KBM-7 (cell line): ENCODE data around the gene OTOGL.
"Not testable (repeated sequence)": the region's sequence is repeated elsewhere in the genome, so short reads cannot be mapped to it uniquely, and the experiment has no call there.

Source experiments
- DNase-seq: peaks from one replicate; pipeline ENCODE4 v3.0.0-alpha.2; 2015
- in situ Hi-C: fragments of 300-500 bp; cut with MboI; formaldehyde crosslinking; loops from 2 replicates; pipeline ENCODE4 v1.14.3; 2020; ENCODE audit warnings: low sequenced_read_pairs, low pct_unique_long_range_greater_than_20kb, mixed read lengths

Gene OTOGL

DNA sequence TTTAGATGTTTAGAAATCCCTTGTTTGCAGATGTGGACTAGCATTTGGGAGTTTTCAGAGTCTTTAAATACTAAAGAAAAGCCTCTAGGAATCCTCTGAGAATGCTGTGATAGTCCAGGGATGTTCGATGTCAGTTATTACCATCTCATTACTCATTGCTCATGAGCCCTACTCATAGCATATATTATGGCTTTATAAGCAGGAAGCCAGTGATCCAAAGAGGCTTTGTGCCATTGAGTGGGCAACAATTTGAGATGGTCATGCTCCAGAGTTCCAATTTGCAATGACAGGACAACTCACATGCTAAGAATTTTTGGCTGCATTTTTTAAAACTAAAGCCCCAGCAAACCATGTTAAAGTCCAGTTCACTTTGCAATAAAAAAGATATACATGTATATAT is 163.0 kb downstream of the OTOGL start:
- in situ Hi-C loops = no loop called here
- DNase-seq = no peak

DNA sequence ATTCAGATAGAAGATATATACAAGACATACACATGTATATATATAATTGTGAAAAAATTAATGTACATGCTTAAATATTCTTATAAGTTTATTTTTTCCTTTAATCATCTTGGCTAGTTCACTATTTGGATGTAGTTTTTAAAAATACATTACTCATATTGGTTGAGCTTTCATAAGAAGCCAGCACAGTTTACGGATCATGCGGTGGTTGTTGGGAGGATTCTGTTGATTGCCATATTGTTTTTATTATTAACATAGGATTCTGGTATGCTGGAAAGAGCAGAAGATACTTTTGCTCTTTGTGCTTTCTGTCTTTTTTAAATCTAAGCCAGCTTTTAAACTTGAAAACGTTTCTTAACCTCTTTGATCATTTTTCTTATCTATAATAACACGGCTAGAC is 163.4 kb downstream of the OTOGL start:
- no peak for DNase-seq
- in situ Hi-C loops = no loop called here

DNA sequence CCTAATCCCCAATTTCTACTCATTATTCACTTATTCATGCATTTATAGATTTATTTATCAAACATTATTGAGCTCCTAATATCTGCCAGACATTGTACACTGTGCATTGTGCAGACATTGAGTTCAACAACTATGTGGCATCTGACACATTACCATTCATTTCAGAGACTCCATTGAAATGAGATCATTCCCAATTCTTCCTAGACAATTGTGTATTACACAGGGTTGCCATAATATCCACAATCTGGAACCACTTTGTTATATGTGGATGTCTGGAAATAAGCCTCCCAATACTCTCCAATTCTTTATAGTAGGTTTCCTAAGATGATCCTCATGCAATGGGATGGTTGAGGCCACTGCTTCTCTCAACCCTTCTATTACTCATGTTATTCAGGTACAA is 165.0 kb downstream of the OTOGL start:
- DNase-seq = no peak
- in situ Hi-C loops = no loop called here

DNA sequence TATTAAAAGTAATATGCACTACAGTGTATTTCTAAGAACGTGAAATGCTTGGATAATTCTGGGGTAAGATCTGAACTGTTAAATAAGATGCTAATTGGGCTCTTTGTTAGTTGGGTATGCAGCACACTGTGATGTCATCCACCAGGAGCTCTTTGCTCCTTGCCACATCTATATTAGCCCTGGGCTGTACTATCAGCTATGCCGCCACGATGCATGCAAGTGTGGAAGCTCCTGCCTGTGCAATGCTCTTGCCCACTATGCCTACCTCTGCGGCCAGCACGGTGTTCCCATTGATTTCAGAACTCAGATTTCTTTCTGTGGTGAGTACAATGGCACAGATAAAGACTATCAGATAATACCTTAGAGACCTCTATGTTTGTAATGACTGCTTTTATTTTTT is 165.6 kb downstream of the OTOGL start:
- in situ Hi-C loops = no loop called here
- no peak for DNase-seq

DNA sequence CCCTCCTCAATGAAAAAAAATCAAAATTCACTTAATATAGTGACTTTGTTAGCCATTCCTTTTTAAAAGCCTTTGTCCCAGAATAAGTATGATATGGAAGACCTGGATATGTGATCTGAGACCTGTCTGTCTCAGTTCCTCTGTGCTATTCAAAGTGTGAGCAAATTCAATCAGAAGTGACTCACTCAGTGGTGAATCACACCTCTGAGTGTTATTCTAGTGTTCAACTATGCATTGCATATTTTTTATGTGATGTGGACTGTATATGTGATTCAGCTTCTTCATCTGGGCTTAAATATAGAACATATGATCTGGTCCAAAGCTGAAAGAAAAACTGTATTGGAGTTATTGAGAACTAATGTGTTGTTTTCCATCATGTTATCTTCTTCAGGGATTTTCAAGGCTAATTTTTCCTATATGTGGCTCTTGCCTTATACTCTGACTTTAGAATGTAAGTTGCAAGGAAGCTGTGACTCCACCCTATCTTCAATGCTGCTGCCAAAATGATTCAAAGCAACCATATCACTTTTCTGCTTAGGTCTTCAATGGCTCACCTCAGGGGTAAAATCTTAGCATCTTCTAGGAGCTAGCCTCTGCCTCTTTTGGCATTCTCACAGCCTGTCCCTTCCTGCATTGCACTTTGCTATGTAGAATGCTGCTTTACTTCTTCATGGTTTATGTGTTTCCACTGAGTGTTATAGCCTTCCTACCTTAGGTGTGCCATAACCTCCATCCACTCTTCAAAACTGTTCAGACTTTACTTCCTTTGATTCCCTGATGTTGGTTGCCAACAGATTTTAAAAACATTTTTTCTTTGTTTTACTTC is 169.8 kb downstream of the OTOGL start:
- in situ Hi-C loops = no loop called here

DNA sequence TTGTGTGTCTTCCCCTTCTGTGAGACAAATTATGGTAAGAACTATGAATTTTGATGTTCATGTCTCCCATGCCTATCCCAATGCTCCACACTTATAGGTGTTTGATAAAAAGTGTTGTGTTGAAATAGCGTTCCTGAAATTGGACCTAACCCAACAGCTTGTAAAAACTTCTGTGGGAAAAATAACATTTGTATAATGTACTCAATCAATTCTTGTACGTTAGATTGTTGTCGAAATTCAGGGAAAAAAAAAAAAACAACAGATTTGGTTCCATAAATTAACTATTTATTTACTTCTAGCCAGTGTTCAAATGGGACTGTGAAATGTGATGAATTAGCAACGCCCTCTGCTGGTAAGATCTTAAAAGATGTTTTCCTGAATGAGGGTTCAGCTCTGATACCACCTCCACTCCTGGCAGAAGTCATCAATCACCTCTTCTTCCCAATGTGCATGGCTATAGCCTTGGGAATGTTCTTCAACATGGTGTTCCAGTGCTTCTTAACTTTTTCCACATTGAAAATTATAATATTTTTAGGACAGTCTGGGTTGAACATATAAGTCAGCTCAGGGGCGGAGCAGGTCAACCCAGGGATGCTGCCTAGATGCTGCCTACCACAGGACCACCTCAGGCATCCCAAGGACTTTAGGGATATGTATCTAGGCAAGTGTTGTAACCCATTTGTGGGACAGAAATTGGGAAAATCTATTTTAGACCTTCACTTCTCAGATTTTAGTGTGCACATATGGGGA is 170.6 kb downstream of the OTOGL start:
- peak; percentile 51 for DNase-seq
- in situ Hi-C loops = no loop called here

More for the DNA sequence above, 169.8 kb downstream of the OTOGL start:
- DNase-seq = no peak

DNA sequence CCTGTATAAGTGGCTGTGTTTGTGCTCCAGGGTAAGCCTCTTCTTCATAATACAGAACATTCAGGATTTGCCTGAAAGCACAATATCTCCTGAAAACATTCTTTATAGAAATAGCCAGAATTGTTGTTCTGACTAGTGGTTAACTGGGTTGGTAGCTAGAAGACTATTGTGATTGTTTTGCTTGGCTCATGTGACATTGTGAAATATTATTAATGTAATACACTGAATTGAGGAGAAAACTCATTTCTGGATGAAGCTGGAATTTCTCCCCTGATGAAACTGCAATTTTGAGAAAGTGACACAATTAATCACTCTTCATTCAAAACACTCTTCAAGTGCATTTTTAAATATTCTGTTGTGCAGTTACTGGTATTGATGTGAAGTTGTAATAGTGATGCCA is 172.4 kb downstream of the OTOGL start:
- in situ Hi-C loops = no loop called here
- DNase-seq = no peak

DNA sequence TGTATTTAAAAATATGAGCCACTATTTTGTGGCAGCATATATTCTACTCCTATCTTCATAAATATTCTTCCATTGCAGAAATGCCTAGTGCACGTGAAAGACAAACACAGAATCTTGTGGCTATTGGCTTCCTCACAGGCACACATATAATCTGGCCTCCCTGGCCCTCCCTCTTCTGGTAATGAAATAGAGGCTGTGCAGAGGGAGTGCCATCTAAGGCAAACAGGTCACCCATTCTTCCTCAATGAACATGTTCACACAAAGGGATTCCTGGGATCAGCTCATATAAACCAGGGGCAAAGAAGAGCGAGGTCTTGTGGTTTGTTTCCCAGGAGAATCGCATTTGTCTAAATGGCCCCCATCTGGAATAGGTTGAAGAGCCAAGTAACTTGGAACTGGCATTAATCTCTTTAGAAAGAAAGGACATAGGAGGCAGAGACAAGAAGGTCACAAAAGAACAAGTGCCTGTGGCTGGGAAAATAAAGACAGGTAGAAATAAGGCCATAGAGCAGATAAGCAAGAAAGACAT is 173.1 kb downstream of the OTOGL start:
- in situ Hi-C loops = no loop called here
- DNase-seq = no peak

DNA sequence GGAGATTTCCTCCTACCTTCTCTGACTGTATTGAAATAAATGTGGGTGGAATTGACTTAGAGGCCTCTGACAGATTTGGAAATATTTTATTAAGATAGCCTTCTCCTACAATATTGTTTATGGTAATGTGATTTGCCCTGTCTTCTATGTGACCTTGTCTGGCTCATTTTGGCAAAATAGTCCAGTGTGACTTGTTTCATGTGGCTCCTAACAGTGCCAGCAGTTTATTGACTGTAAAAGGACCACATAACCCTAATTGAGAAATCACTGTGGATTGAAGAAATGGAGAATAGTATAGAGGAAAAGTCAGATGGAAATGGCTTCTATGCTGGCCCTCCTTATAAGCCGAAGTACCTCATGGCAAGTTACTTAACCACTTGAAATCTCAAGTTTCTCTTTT is 173.8 kb downstream of the OTOGL start:
- in situ Hi-C loops = no loop called here

DNA sequence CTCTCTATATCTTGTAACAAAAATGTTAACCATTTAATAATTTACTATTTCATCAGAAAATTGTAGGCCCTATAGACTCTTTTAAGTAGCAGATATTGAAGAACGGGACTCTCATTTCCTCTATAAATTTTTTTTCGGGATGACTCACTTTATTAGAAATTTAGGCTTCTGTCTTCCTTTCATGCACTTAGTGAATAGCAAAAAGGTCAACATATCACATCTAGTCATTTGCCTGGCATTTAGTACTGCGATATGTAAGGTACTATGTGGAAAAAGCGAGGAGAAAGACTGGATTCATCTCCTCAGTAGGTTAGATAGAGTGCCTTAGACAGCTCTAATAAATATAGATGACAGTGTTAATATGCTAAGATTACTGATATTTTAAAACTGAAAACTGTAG is 178.4 kb downstream of the OTOGL start:
- DNase-seq = no peak
- in situ Hi-C loops = no loop called here

More for the DNA sequence above, 173.8 kb downstream of the OTOGL start:
- no peak for DNase-seq

DNA sequence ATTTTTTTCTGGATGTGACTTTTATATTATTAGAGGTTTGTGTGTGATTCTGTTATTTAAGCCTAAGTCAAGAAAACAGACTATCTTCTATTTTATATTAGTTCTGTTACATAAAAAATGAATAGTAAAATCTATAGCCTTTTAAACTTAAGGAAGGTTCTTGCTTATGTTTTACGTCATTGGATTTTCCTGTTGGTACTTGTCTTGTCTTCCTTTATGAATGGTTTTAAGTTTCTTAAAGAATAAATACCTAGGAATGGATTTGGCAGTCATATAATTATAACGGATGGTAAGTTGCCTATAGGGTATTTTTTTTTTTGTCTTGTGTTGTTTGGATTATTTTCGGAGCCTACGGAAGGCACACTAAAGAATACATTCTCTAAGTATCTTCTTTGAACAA is 182.9 kb downstream of the OTOGL start:
- DNase-seq = no peak
- in situ Hi-C loops = no loop called here

DNA sequence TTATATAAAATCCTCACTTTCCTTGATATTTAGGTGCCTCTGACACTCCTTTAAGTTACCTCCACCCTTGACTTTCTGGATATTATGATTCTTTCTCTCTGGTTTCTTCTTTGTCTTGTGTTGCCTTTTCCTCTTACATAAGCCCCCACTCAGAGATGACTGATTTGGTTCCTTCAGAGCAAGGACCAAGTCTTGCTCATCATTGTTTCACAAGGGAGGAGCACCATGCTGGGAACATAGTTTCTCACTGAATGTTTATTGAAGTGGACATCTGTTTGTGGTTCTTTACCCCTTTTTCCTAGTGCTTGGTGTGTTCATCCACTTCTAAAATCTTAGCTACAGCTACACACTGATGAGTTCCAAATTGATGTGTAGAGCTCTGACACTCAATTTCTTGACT is 183.4 kb downstream of the OTOGL start:
- DNase-seq = no peak
- in situ Hi-C loops = no loop called here

DNA sequence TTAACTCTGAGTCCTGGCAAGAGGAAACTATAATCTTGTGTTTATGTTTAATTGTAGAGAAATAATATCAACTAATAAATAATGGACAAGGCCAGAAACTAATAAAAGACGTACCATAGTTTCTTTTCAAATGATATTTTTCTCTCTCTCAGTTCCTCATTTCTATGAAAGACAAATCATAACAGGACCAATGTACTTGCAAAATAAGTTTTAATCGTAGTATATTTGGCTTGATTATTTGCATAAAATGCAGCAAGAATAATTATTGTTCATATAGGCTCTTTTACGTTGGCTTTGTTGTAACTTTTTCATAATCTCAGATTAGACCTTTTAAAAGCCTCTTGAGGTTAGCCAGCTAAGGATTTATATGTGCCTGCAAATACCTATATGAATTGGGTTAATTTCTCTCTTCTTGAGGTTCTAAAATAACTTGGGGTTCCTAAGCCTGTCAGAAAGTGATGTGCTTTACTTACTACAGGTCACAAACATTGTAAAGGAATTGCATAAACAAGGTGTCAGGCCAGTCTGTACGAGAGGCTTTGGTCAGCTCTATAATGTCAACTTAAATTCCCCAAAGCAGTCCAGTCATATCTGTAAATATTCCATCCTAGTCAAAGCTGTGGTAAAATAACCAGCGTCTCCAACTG is 191.9 kb downstream of the OTOGL start:
- DNase-seq = no peak
- in situ Hi-C loops = no loop called here

DNA sequence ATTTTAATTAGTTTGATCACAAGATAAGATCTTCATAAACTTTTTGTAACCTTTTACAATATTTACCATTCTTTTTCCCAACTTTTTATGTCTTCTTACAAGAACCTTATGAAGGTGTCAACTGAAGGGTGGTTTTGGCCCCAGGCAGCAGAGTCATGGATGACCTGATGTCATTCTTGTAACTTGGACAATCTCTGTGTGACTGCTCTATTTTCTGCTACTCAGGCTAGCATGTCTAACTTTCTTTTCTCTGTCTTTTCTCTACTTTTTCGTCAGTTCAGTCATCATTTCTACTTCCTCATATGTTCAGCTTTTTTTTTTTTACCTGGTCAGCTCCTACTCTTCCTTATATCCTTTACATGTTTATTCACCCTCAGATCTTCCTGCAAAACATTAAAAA is 194.0 kb downstream of the OTOGL start:
- DNase-seq = no peak
- in situ Hi-C loops = no loop called here

DNA sequence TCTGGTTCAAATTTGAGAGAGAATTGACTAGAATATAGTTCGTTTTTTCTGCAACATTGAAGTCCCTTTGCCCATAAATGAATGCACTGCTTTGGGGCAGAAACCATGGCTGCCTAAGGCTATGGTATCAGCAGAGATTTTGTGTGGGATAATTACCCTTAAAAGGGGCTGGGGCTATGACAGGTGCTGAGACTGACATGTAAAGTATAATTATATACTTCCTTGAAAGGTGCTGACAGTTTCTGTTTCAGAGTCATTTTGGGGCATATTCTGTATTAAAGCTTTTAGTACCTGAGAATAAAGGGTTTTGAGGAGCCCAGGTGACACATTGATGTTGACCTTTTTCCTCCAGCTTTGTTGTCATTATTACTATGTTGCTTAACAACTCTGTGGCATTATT is 194.4 kb downstream of the OTOGL start:
- DNase-seq = no peak
- in situ Hi-C loops = no loop called here

DNA sequence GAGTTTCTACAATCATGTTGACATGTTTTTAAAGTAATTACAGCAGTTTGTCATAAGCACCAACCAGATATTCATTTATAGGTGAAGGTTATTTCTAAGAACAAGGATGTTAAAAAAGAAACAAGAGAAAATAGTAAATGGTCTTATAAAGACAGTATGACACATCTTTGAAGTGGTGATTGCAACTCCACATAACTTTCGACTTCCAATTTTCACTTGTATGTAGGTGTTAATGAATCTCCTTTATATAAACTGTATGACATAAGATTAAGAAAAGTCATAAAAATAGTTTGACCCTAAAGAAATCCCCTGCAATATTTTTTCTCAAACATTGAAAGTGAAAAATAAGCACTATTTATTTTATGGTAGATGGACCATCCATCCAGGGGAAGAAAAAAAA is 199.9 kb downstream of the OTOGL start:
- no peak for DNase-seq
- in situ Hi-C loops = no loop called here

DNA sequence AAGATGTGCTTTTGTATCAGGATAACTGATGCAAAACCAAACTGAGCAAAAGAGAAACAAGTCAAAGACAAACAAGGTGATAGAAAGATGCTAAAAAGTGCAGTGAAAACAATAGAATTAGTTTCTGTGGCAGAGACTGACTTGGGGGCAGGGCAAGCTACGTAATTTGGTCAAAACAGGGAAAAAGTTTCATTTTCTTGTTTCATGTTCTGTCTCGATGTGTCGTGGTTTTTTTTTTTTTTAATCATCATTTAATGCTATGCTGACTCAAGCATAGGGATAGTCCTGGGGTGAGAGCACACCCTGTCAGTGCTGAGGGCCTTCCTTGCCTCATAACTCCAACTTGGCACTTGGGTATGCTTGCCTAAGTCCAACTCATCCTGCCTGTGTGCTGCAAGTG is 200.6 kb downstream of the OTOGL start:
- no peak for DNase-seq
- in situ Hi-C loops = no loop called here

DNA sequence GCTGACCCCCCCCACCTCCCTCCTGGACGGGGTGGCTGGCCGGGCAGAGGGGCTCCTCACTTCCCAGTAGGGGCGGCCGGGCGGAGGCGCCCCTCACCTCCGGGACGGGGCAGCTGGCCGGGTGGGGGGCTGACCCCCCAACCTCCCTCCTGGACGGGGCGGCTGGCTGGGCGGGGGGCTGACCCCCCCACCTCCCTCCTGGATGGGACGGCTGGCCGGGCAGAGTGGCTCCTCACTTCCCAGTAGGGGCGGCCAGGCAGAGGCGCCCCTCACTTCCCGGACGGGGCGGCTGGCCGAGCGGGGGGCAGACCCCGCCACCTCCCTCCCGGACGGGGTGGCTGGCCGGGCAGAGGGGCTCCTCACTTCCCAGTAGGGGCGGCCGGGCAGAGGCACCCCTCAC is 208.1 kb downstream of the OTOGL start:
- in situ Hi-C loops, DNase-seq: not testable (repeated sequence)

DNA sequence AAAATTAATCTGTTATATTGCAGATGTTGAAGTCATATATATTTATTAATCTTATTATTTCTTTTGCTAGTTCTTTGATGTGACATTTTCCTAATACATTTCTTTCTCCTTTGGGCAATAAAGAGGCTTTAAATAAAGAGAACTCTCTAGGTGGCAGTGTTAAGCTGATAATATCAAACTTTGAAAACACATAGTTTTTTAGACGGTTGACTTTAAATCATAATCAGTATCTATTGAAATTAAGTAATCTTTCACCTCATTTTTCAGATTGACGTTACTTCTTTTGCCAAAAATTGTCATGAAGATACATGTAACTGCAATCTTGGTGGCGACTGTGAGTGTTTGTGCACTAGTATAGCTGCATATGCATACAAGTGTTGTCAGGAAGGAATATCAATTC is 213.9 kb downstream of the OTOGL start:
- in situ Hi-C loops = no loop called here
- DNase-seq = no peak

DNA sequence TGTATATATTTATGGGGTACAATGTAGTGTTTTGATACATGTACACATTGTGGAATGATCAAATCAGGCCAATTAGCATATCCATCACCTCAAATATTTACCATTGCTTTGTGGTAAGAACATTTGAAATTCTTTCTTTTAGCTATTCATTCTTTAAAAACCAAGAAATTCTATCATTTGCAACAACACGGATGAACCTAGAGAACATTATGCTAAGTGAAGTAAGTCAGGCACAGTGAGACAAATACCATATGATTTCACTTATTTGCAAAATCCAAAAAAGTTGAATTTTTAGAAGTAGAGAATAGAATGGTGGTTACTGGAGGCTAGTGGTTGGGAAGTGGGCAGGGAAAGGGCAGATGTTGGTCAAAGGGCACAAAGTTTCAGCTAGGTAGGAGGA is 215.4 kb downstream of the OTOGL start:
- DNase-seq = no peak
- in situ Hi-C loops = no loop called here
